GM21390 (cell line): ENCODE results near the gene CDK4.

Source experiments
- ATAC-seq: cut with Tn5 transposase; IDR thresholded peaks from one replicate; pipeline ENCODE4 v1.9.1; 2021; ENCODE audit not compliant: unreplicated experiment

Gene CDK4

GRCh38 chr12:57772429-57773322, 20.6 kb upstream of the CDK4 start, which contains the start of gene EEF1AKMT3:
Gene EEF1AKMT3 (plus strand): TSS chr12:57772614. CDS start chr12:57772725, 111 bp downstream.
- ATAC-seq, result peak; percentile 35

GRCh38 chr12:57771873-57772428, 19.8 kb upstream of the CDK4 start, which contains the start of gene METTL1:
Gene METTL1 (minus strand): TSS chr12:57772105. CDS start chr12:57772083, 22 bp downstream.
- ATAC-seq, result peak; percentile 80

GRCh38 chr12:57771236-57771872, 19.2 kb upstream of the CDK4 start:
- peak; percentile 72 for ATAC-seq

GRCh38 chr12:57770734-57771133, 18.6 kb upstream of the CDK4 start:
- no peak for ATAC-seq

GRCh38 chr12:57769594-57769993, 17.5 kb upstream of the CDK4 start:
- no peak for ATAC-seq

- ATAC-seq, result no peak
These were observed 15.8 kb upstream of the CDK4 start for GRCh38 chr12:57767876-57768275.

GRCh38 chr12:57767305-57767698, 15.2 kb upstream of the CDK4 start:
- ATAC-seq, result no peak

- ATAC-seq, result no peak
These were observed 14.6 kb upstream of the CDK4 start, which contains the start of gene CYP27B1 for GRCh38 chr12:57766464-57767304. Gene CYP27B1 (minus strand): TSS chr12:57767078. CDS start chr12:57767041, 37 bp downstream.

GRCh38 chr12:57765698-57766463, 13.8 kb upstream of the CDK4 start:
- ATAC-seq, result no peak

GRCh38 chr12:57765003-57765697, 13.0 kb upstream of the CDK4 start:
- ATAC-seq, result peak; percentile 69

GRCh38 chr12:57764662-57765002, 12.5 kb upstream of the CDK4 start:
- ATAC-seq, result no peak

- no peak for ATAC-seq
These were observed 12.0 kb upstream of the CDK4 start for GRCh38 chr12:57763881-57764661.

- ATAC-seq, result no peak
These were observed 10.4 kb upstream of the CDK4 start for GRCh38 chr12:57762463-57762862.

- ATAC-seq, result no peak
These were observed 9.4 kb upstream of the CDK4 start for GRCh38 chr12:57761391-57761998.

GRCh38 chr12:57760347-57760982, 8.4 kb upstream of the CDK4 start:
- no peak for ATAC-seq

GRCh38 chr12:57759360-57759980, 7.4 kb upstream of the CDK4 start:
- no peak for ATAC-seq
